ENCODE results near the gene OGFOD1.

DNA sequence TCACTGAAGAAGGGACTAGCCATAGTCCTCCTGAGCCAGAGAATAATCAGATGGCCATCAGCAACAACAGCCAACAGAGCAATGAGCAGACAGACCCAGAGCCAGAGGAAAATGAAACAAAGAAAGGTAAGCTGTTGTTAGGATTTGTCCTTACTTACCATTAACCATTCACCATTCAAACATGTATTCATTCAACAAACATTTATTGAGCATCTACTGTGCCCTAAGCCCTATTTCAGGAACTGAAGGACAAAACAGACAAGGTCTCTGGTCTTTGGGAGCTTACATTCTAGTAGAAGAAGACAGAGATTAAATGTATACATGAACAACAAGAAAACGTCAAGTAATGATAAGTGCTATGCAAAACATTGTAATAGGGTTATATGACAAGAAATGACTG is 19.3 kb downstream of the OGFOD1 start:
- TF ChIP-seq, protein P1, sequence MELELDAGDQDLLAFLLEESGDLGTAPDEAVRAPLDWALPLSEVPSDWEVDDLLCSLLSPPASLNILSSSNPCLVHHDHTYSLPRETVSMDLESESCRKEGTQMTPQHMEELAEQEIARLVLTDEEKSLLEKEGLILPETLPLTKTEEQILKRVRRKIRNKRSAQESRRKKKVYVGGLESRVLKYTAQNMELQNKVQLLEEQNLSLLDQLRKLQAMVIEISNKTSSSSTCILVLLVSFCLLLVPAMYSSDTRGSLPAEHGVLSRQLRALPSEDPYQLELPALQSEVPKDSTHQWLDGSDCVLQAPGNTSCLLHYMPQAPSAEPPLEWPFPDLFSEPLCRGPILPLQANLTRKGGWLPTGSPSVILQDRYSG (CRISPR knock-in tag; IDR thresholded peaks at IDR 0.05) = no peak
- TF ChIP-seq, protein P2, sequence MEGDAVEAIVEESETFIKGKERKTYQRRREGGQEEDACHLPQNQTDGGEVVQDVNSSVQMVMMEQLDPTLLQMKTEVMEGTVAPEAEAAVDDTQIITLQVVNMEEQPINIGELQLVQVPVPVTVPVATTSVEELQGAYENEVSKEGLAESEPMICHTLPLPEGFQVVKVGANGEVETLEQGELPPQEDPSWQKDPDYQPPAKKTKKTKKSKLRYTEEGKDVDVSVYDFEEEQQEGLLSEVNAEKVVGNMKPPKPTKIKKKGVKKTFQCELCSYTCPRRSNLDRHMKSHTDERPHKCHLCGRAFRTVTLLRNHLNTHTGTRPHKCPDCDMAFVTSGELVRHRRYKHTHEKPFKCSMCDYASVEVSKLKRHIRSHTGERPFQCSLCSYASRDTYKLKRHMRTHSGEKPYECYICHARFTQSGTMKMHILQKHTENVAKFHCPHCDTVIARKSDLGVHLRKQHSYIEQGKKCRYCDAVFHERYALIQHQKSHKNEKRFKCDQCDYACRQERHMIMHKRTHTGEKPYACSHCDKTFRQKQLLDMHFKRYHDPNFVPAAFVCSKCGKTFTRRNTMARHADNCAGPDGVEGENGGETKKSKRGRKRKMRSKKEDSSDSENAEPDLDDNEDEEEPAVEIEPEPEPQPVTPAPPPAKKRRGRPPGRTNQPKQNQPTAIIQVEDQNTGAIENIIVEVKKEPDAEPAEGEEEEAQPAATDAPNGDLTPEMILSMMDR (CRISPR knock-in tag; IDR thresholded peaks at IDR 0.05) = no peak
- no peak for TF ChIP-seq ELF1 (CRISPR knock-in tag; IDR thresholded peaks at IDR 0.05)
- TF ChIP-seq, protein P3, sequence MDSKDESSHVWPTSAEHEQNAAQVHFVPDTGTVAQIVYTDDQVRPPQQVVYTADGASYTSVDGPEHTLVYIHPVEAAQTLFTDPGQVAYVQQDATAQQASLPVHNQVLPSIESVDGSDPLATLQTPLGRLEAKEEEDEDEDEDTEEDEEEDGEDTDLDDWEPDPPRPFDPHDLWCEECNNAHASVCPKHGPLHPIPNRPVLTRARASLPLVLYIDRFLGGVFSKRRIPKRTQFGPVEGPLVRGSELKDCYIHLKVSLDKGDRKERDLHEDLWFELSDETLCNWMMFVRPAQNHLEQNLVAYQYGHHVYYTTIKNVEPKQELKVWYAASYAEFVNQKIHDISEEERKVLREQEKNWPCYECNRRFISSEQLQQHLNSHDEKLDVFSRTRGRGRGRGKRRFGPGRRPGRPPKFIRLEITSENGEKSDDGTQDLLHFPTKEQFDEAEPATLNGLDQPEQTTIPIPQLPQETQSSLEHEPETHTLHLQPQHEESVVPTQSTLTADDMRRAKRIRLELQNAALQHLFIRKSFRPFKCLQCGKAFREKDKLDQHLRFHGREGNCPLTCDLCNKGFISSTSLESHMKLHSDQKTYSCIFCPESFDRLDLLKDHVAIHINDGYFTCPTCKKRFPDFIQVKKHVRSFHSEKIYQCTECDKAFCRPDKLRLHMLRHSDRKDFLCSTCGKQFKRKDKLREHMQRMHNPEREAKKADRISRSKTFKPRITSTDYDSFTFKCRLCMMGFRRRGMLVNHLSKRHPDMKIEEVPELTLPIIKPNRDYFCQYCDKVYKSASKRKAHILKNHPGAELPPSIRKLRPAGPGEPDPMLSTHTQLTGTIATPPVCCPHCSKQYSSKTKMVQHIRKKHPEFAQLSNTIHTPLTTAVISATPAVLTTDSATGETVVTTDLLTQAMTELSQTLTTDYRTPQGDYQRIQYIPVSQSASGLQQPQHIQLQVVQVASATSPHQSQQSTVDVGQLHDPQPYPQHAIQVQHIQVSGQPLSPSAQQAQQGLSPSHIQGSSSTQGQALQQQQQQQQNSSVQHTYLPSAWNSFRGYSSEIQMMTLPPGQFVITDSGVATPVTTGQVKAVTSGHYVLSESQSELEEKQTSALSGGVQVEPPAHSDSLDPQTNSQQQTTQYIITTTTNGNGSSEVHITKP (CRISPR knock-in tag; IDR thresholded peaks at IDR 0.05; ENCODE audit: low read depth) = no peak
- no peak for TF ChIP-seq ZNF431 (CRISPR knock-in tag; IDR thresholded peaks at IDR 0.05; ENCODE audit: borderline replicate concordance, low read depth)
- TF ChIP-seq ZNF496 (CRISPR knock-in tag; IDR thresholded peaks at IDR 0.05; ENCODE audit: insufficient replicate concordance) = no peak
- TF ChIP-seq ESRRA (CRISPR knock-in tag; IDR thresholded peaks at IDR 0.05; ENCODE audit: low read depth) = no peak

Measured in HepG2 (cell line).